Osteoblast (primary cell): ENCODE results near the gene EMC9. TPM values are rescaled to one million over a fixed set of nuclear protein-coding genes. Genes with fewer than 3 reads are reported as not detected.
A peak's percentile ranks its signal among the peaks of the same experiment; 100 is the strongest.

Experiments used
- DNase-seq: peaks from one replicate; pipeline ENCODE4 v3.0.0; 2011; ENCODE audit warnings: low spot score, mixed read lengths; ENCODE audit not compliant: insufficient read length; ENCODE audit errors: missing footprints
- H2AFZ ChIP-seq: 2 replicates; pipeline ENCODE4 v1.6.0; 2011; ENCODE audit warnings: mild to moderate bottlenecking, low read length
- H3K27ac ChIP-seq: 2 replicates; pipeline ENCODE4 v1.5.1; 2011; ENCODE audit warnings: mild to moderate bottlenecking, low read depth, low read length, moderate library complexity
- H3K27me3 ChIP-seq: 2 replicates; pipeline ENCODE4 v1.6.0; 2012; ENCODE audit warnings: mild to moderate bottlenecking, control low read depth, inconsistent platforms, low read length, moderate library complexity; ENCODE audit not compliant: insufficient read depth
- H3K36me3 ChIP-seq: 2 replicates; pipeline ENCODE4 v1.5.1; 2011; ENCODE audit warnings: mild to moderate bottlenecking, low read length, control low read depth, moderate library complexity; ENCODE audit not compliant: insufficient read depth
- H3K4me1 ChIP-seq: 2 replicates; pipeline ENCODE4 v1.5.1; 2011; ENCODE audit warnings: mild to moderate bottlenecking, low read length, control low read depth, moderate library complexity; ENCODE audit not compliant: insufficient read depth
- H3K4me2 ChIP-seq: 2 replicates; pipeline ENCODE4 v1.6.0; 2011; ENCODE audit warnings: mild to moderate bottlenecking, low read length; ENCODE audit not compliant: insufficient read depth
- H3K4me3 ChIP-seq: fragments of 200-600 bp; sonication (generic); 3 replicates; pipeline ENCODE4 v1.5.1; 2012; ENCODE audit warnings: mild to moderate bottlenecking, low read length, inconsistent platforms; ENCODE audit not compliant: insufficient read depth
- H3K79me2 ChIP-seq: 2 replicates; pipeline ENCODE4 v1.6.0; 2012; ENCODE audit warnings: mild to moderate bottlenecking, low read length, control low read depth, inconsistent platforms; ENCODE audit not compliant: insufficient read depth
- H3K9me3 ChIP-seq: 2 replicates; pipeline ENCODE4 v1.5.1; 2011; ENCODE audit warnings: low read depth, low read length, control low read depth
- H4K20me1 ChIP-seq: 2 replicates; pipeline ENCODE4 v1.6.0; 2012; ENCODE audit warnings: mild to moderate bottlenecking, low read length, control low read depth; ENCODE audit not compliant: insufficient read depth
- CTCF ChIP-seq: IDR thresholded peaks from 2 replicates; pipeline ENCODE4 v1.5.1; 2011; ENCODE audit warnings: mild to moderate bottlenecking, low read depth, low read length, moderate library complexity; ENCODE audit errors: extremely low read depth
- total RNA-seq: library from RNA; depleted of rRNA; stranded (reverse); fragments of >200 nt; gene quantifications from 2 replicates; pipeline ENCODE4 v1.2.3, GENCODE V29; 2012

Gene EMC9
- total RNA-seq, 1 donor = 6.9 TPM

GRCh38 chr14:24150061-24150460, 8.7 kb upstream of the EMC9 start:
- Histone ChIP-seq H4K20me1 (peaks cover 11% of the 10 kb centered on the region), H3K27ac (no peak overlapping the region), H2AFZ (no peak overlapping the region), H3K4me1 (peaks cover 20% of the 10 kb centered on the region), H3K9me3 (no peaks in the 10 kb centered on the region), H3K27me3 (no peaks in the 10 kb centered on the region), H3K4me3 (no peak overlapping the region), H3K4me2 (no peak overlapping the region), H3K79me2 (peaks cover 40% of the 10 kb centered on the region), H3K36me3 (peaks cover 46% of the 10 kb centered on the region)
- TF ChIP-seq CTCF = no peak
- DNase-seq = peak; percentile 58

- Histone ChIP-seq H3K4me3 (no peak overlapping the region), H3K4me1 (peaks cover 25% of the 10 kb centered on the region), H3K27me3 (no peaks in the 10 kb centered on the region), H4K20me1 (peaks cover 11% of the 10 kb centered on the region), H3K9me3 (no peaks in the 10 kb centered on the region), H3K79me2 (peaks cover 46% of the 10 kb centered on the region), H3K27ac (no peak overlapping the region), H2AFZ (no peak overlapping the region), H3K4me2 (no peak overlapping the region), H3K36me3 (peaks cover 42% of the 10 kb centered on the region)
- DNase-seq = peak; percentile 25
- no peak for TF ChIP-seq CTCF
Observed at GRCh38 chr14:24149302-24149969, 8.0 kb upstream of the EMC9 start.

GRCh38 chr14:24147761-24148428, 6.5 kb upstream of the EMC9 start:
- peak; percentile 78 for DNase-seq
- peaks cover 46% of the 10 kb centered on the region for H3K36me3 ChIP-seq

More at GRCh38 chr14:24147761-24148428, 6.5 kb upstream of the EMC9 start:
- peak overlapping the region; percentile 84 for H3K4me3 ChIP-seq
- no peaks in the 10 kb centered on the region for H3K27me3 ChIP-seq
- H3K4me2 ChIP-seq = peak overlapping the region; percentile 82
- peaks cover 41% of the 10 kb centered on the region for H3K4me1 ChIP-seq
- peaks cover 11% of the 10 kb centered on the region for H4K20me1 ChIP-seq
- H3K27ac ChIP-seq = peak overlapping the region; percentile 62
- peaks cover 53% of the 10 kb centered on the region for H3K79me2 ChIP-seq
- no peak for TF ChIP-seq CTCF
- H3K9me3 ChIP-seq = no peaks in the 10 kb centered on the region
- peak overlapping the region; percentile 42 for H2AFZ ChIP-seq
